Fibroblast of skin of left quadriceps (primary cell): ENCODE data around the gene DCUN1D5.

ENCODE experiments used
- DNase-seq, 2 experiments: peaks; one replicate each; pipeline ENCODE4 v3.0.0-alpha.2; 2013; ENCODE audit warnings: low read depth in 2 of 2

Gene DCUN1D5

GRCh38 chr11:103091801-103092524 is at the start of gene DCUN1D5:
Gene DCUN1D5, minus strand, starts transcription at chr11:103092160. Its CDS starts 288 bp downstream, at chr11:103091872.
- peak; percentile 78 to 82 for DNase-seq

DNA sequence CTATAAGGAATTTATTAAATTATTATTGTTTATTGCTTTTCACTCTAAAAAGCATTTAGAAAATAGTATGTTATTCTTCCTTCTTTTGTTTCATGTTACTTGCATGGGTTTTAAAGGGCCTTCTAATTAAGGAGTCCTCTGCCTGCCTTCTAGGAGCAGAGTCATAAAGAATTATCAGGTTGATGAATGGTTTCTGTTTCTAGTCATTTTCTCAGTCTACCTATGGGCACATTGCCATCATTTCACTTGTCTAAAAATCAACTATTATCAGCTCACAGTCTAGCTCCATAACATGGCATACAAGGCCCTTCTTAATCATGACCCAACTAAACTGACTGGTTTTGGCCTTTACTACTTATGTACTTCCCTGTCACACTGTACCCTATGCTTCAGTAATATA is 33.5 kb upstream of the DCUN1D5 start:
- DNase-seq, result no peak

DNA sequence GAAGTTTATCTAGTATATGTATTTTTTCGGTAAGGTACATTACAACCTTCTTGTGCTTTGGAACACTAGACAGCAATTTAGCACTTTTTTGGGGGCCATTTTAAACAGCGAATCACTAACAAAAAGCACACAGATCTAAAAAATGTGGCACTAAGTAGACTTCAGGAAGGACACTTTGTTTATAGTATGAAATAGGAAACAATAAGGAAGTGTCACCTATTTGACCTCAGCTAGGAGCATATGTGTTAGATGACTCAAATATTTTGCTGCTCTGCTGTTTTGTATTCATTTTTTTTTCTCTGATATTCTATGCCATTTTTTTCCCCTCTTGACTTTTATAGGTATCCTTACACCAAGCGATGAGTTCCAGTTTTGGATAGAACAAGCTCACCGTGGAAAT is 22.9 kb upstream of the DCUN1D5 start:
- no peak for DNase-seq

DNA sequence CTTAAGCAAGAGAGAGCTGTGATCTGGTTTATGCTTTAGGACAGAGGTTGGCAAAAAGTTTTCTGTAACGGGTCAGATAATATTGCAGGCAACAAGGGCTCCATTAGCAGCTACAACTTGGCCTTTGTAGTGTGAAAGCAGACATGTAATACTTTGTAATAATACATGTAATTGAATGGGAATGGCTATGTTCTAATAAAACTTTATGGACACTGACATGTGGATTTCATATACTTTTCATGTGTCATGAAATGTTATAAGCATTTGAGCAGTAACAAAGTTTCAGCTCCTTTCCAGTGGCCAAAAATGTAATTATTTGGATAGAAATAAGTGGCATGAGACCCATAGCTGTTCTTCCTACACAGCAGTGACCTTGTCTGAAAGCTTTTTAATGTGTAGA is 20.4 kb upstream of the DCUN1D5 start:
- DNase-seq, result no peak

DNA sequence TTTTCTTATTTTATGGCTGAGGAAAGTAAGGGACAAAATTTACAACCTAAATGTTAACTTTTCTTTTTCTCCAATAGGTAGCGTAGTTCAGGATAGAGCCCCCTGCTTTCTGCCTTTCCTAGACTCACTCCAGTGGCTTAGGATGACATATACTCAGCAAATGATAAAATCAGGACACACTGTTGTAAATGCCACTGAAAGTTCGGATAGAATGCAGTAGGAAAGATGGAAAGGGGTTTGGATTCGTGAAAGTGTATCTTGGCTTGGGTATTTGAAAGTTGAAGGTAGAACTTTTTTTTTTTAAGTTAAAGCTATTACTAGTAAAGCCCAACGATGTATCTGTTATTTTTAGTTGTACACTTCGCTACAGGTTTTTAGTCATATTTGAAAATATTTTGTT is 19.4 kb upstream of the DCUN1D5 start:
- DNase-seq, result no peak

GRCh38 chr11:103110391-103110790 is 18.4 kb upstream of the DCUN1D5 start:
- DNase-seq, result peak in 1 of 2 experiments; percentile 24

GRCh38 chr11:103109818-103110388 is 17.9 kb upstream of the DCUN1D5 start:
- no peak for DNase-seq

GRCh38 chr11:103108933-103109817 is 17.2 kb upstream of the DCUN1D5 start, which contains the start of gene DYNC2H1:
Gene DYNC2H1, plus strand, starts transcription at chr11:103109426. Its CDS starts 149 bp downstream, at chr11:103109575.
- peak; percentile 80 to 84 for DNase-seq

- DNase-seq, result no peak
Measured at GRCh38 chr11:103097279-103097678, 5.3 kb upstream of the DCUN1D5 start.

- DNase-seq, result no peak
Measured at GRCh38 chr11:103091064-103091800, 728 bp downstream of the DCUN1D5 start.

- no peak for DNase-seq
Measured at GRCh38 chr11:103086461-103086860, 5.5 kb downstream of the DCUN1D5 start.

DNA sequence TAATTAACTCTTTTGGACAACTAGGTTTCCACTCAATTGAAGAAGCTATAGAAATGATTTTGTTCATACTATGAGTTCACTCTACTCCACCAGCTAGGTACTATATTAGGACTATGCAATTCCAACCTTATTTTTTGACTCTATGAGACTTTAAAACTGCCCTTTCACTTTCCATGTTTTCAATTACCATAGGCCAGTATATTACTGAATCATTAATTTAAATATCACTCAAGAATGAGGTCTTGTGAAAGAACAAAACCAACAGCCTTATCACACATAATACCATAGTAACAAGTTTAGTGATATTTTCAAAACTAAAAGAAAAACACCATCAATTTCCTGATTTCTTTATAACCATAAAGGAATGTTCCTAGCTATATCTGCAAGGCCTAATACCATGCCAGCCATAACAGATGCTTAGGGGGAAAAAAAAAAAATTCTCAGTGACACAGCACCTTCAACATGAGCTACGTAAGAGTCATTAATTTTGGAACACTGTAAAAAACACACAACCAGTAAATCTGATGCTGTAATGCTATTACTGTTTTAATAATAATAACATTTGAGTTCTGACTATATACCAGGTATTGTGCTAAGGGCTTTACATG is 6.1 kb downstream of the DCUN1D5 start:
- no peak for DNase-seq

GRCh38 chr11:103079833-103080232 is 12.1 kb downstream of the DCUN1D5 start:
- DNase-seq, result peak; percentile 34 to 42

DNA sequence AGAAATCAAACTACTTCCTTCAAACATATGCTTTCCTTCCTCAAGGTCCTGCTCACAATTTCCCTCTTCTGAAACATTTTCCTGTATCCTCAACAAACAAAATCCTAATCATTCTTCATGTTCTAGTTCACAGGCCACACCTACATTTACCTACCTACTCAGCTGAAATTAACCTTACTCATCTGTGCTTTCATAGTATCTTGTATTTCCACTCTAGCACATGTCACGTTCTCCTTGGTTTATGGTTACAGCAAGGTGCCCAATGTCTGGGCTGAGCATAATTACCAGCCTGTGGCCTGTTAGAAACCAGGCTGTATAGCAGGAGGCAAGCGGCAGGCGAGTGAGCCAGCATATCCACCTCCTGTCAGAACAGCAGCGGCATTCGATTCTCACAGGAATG is 13.2 kb downstream of the DCUN1D5 start:
- no peak for DNase-seq

DNA sequence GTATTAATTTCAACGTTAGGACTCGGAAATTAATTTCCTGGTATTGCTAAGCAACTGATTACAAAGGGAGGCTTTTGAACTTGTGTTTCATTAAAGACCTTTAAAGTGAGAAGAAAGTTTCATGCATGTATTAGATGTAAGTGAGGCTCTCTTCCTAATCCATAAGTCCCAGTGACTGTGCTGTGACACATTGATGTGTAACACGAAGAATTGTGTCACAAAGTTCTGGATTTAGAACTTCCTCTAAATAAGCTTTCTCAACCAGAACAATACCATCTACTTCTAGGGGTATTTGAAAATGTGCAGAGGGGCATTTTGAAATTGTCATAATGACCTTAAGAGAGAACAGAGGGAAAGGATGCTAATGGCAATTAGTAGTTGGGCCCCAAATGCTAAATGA is 14.4 kb downstream of the DCUN1D5 start:
- no peak for DNase-seq

DNA sequence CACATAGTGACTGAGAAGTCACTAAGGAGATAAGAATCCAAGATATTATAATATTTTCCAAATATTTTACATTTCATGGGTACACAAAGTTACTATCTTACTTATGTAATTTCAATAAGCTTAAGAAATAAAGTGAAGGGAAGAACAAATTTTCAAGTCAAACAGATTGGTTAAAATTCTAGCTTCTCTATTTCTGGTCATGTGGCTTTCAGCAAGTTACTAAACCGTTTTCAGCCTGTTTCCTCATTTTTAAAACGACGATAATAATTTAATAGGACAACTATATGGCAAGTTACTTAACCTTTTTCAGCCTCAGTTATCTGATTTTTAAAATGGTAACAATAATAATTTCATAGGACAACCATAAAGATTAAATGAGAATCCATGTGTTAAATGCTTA is 15.6 kb downstream of the DCUN1D5 start:
- no peak for DNase-seq

- DNase-seq, result no peak
Measured at GRCh38 chr11:103071008-103071407, 21.0 kb downstream of the DCUN1D5 start.

- no peak for DNase-seq
Measured at GRCh38 chr11:103070142-103070541, 21.8 kb downstream of the DCUN1D5 start.

DNA sequence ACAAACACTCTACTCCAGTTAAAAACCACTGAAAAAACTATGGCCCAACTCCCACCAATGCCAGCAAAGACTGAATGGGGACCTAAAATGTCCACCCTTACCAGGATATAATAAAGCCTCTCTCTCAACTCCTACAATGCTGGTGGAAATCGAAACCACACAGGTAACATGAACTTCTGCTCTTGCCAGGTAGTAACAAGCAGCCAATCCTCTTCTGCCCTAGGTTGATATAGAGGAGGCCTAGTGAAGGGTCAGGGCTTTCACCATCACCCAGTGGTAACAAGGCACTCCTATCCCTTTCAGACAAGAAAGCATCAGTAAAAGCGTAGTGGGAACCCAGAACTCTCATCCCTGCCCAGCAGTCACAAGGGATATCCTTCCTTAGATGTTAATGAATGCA is 22.6 kb downstream of the DCUN1D5 start:
- DNase-seq, result no peak

DNA sequence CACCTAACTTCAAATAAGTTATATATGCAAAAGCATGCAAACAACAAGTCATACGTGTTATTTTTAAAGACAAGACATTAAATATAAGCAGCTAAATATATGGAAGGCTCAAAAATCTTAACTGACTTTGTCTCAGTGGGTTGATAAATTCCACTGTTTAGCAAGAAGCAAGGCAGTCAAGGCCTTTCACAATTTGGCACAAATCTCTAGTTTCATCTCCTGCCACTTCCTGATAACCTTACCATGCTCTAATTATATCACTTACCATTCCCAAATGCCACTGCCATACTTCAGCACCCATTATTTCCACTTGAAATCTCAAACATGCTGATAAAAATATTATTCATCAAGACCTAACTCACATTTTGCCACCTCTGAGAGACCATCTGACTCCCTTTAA is 24.8 kb downstream of the DCUN1D5 start:
- DNase-seq, result no peak

- no peak for DNase-seq
Measured at GRCh38 chr11:103061656-103062055, 30.3 kb downstream of the DCUN1D5 start.
